Measurements from ENCODE around the gene AK2. TPM values are rescaled to one million over a fixed set of nuclear protein-coding genes. Genes with fewer than 3 reads are reported as not detected.

The AK2 gene
- total and polyA plus RNA-seq, 10 of the 15 experiments (the other 5 are each of a cell fraction or from before 2014, with no cell fraction given): 52.3 to 500 (median 278) TPM

GRCh38 chr1:33025761-33026160 is 10.9 kb downstream of the AK2 start:
- WGBS (ENCODE audit: insufficient coverage, insufficient replicate concordance, low lambda C conversion rate, missing lambda C conversion rate): 88% methylated on average over 4 of the region's 4 CpGs
- no peak for FAIRE-seq
- no peak for DNase-seq (ENCODE audit: low read depth, low spot score)
- H4K20me1 ChIP-seq (ENCODE audit: control insufficient read depth, insufficient read depth): no peaks in the 10 kb centered on the region; the same call in 1 of the 2 replicates
- peaks cover 57% of the 10 kb centered on the region for H3K79me2 ChIP-seq (ENCODE audit: control insufficient read depth, insufficient read depth, low read length)
- RAD21 ChIA-PET (ENCODE audit: unreplicated experiment): interaction anchor here (1.1 to 2.1 kb wide), 8 partner anchors 29 to 92 kb away, joined by 3 to 16 read pairs (median 4); partner anchors contain the start of gene RNF19B
- H3K9ac ChIP-seq (ENCODE audit: control insufficient read depth, insufficient read depth, low read length): no peak overlapping the region
- H3K36me3 ChIP-seq (ENCODE audit: control insufficient read depth in 2 of 2, insufficient read depth in 2 of 2, low read length in 1 of 2): peaks cover 8 to 22% of the 10 kb centered on the region in 2 experiments
- peak overlapping the region; percentile 52; the same call in 1 of the 2 replicates for H3K27ac ChIP-seq (ENCODE audit: control insufficient read depth, insufficient read depth)
- H3K9me3 ChIP-seq (replicated peaks; ENCODE audit: control insufficient read depth, insufficient read depth, low read length): no peaks in the 10 kb centered on the region
- no TSS peak for BruUV-seq (replicated peaks)
- ATAC-seq: no peak
- H3K4me3 ChIP-seq: no peak overlapping the region
- no peaks in the 10 kb centered on the region for H3K27me3 ChIP-seq (replicated peaks in 1 of 2; ENCODE audit: control insufficient read depth in 2 of 2, insufficient read depth in 2 of 2, low read length in 1 of 2)
- H3K4me2 ChIP-seq (ENCODE audit: control insufficient read depth, insufficient read depth): peak overlapping the region; percentile 6
- peaks cover 23% of the 10 kb centered on the region for H3K4me1 ChIP-seq (ENCODE audit: control insufficient read depth, insufficient read depth, low read length)
- in situ Hi-C loops (cut with MboI): no loop called here
- intact Hi-C loops (cut with micrococcal nuclease; ENCODE audit: unreplicated experiment): loop anchor here (5.0 kb wide), 1 partner anchor 33 kb away; no protein-coding TSS in a partner anchor
- H2AFZ ChIP-seq (ENCODE audit: control insufficient read depth, low read depth, low read length): no peak overlapping the region
- POLR2A ChIA-PET: interaction anchor here (0.5 to 3.3 kb wide), 4 partner anchors 9 to 44 kb away, joined by 4 to 18 read pairs (median 10); no protein-coding TSS in a partner anchor
- SMC1A ChIA-PET (ENCODE audit: uncharacterized antibody, unreplicated experiment): interaction anchor here (0.7 to 4.6 kb wide), 16 partner anchors 8 to 261 kb away, joined by 3 to 30 read pairs (median 4); partner anchors contain the start of genes AK2 and RNF19B
- CTCF ChIA-PET: interaction anchor here (0.8 to 2.1 kb wide), 10 partner anchors 17 to 313 kb away, joined by 3 to 10 read pairs (median 3); no protein-coding TSS in a partner anchor
- no peak for TF ChIP-seq ZNF592 (IDR thresholded peaks at IDR 0.05)
- TF ChIP-seq PKNOX1 (IDR thresholded peaks at IDR 0.05): no peak
- TF ChIP-seq PAX5 (IDR thresholded peaks at IDR 0.05; ENCODE audit: borderline replicate concordance, low read depth, low read length): no peak
- no peak for TF ChIP-seq BMI1 (IDR thresholded peaks at IDR 0.05; ENCODE audit: borderline replicate concordance)
- TF ChIP-seq SKIL (IDR thresholded peaks at IDR 0.05; ENCODE audit: low read depth, poor library complexity, severe bottlenecking): no peak
- no peak for TF ChIP-seq SREBF1 (IDR thresholded peaks at IDR 0.05; ENCODE audit: low read length)
- TF ChIP-seq DPF2 (IDR thresholded peaks at IDR 0.05): no peak
- no peak for TF ChIP-seq IRF5 (IDR thresholded peaks at IDR 0.05; ENCODE audit: borderline replicate concordance)
- TF ChIP-seq ZBTB40 (IDR thresholded peaks at IDR 0.05; ENCODE audit: borderline replicate concordance): no peak
- TF ChIP-seq SIX5 (IDR thresholded peaks at IDR 0.05; ENCODE audit: low read depth, low read length, severe bottlenecking): no peak
